K562 (cell line): ENCODE data around the gene MAGI1. TPM values are rescaled to one million over a fixed set of nuclear protein-coding genes. Genes with fewer than 3 reads are reported as not detected.

Experiments
- ATAC-seq: fragments of 200-7000 bp; cut with Tn5 transposase; 3 replicates; pipeline ENCODE4 v1.9.1; 2020; ENCODE audit warnings: moderate library complexity
- BruUV-seq: library from RNA; stranded (reverse); fragments of 400-500 nt; replicated peaks from 2 replicates; lab custom pipeline; 2021; lab: Mats Ljungman, UMichigan
- CTCF ChIA-PET: fragments of 300-600 bp; formaldehyde crosslinking; extraction: SDS; loops from one replicate; lab custom pipeline; 2021; ENCODE audit warnings: low intra/inter-chr PET ratio; lab: Yijun Ruan, JAX
- POLR2A ChIA-PET: fragments of 300-600, 350-650 bp; sonication (Branson Sonifier 250); formaldehyde crosslinking; extraction: SDS; loops from one replicate; lab custom pipeline; 2021; ENCODE audit warnings: antibody characterized with exemption, inconsistent platforms; lab: Yijun Ruan, JAX
- DNase-seq, 4 experiments: peaks; one replicate each; pipeline versions ENCODE4 v3.0.0 to v3.0.0-alpha.2; 2011 to 2018; ENCODE audit warnings: low spot score in 3 of 4, mixed read lengths in 3 of 4; ENCODE audit errors: extremely low read depth in 1 of 4
- FAIRE-seq: peaks from 2 replicates; lab custom pipeline; 2011; peaks lifted over from hg19 to GRCh38; lab: Jason Lieb, UNC
- H2AFZ ChIP-seq: 2 replicates; pipeline ENCODE4 v1.6.0; 2011; ENCODE audit warnings: low read depth, low read length, control low read depth, inconsistent platforms
- H3K27ac ChIP-seq: fragments of 200-600 bp; 3 replicates; pipeline ENCODE4 v1.8.0; 2011; ENCODE audit warnings: low read depth, mild to moderate bottlenecking, control low read depth, inconsistent platforms, low read length, moderate library complexity, mixed read lengths; ENCODE audit errors: extremely low read depth
- H3K27me3 ChIP-seq, 2 experiments: fragments of 300-600 bp in 1 of 2; 2 replicates in 1 of 2; 3 replicates in 1 of 2; pipeline versions ENCODE4 v1.6.0 to v1.8.0; 2011; ENCODE audit warnings: inconsistent platforms in 2 of 2, low read length in 2 of 2, mild to moderate bottlenecking in 1 of 2, mixed read lengths in 1 of 2, moderate library complexity in 1 of 2; ENCODE audit not compliant: control insufficient read depth in 2 of 2, insufficient read depth in 2 of 2
- H3K36me3 ChIP-seq: fragments of 300-600 bp; 3 replicates; pipeline ENCODE4 v1.8.0; 2011; ENCODE audit warnings: mild to moderate bottlenecking, low read length, inconsistent platforms; ENCODE audit not compliant: control insufficient read depth, insufficient read depth
- H3K4me1 ChIP-seq, 2 experiments: fragments of 200-600 bp in 1 of 2; replicated peaks in 1 of 2; 2 replicates in 1 of 2; 3 replicates in 1 of 2; pipeline versions ENCODE4 v1.5.1 to v1.8.0; 2011; ENCODE audit warnings: inconsistent platforms in 2 of 2, low read length in 2 of 2, mild to moderate bottlenecking in 1 of 2, mixed read lengths in 1 of 2, moderate library complexity in 1 of 2; ENCODE audit not compliant: control insufficient read depth in 2 of 2, insufficient read depth in 2 of 2
- H3K4me2 ChIP-seq: 2 replicates; pipeline ENCODE4 v1.6.1; 2011; ENCODE audit warnings: low read length, control low read depth, inconsistent platforms, mixed read lengths; ENCODE audit not compliant: insufficient read depth
- H3K4me3 ChIP-seq: fragments of 200-600 bp; sonication (generic), shearing (Covaris generic); 2 replicates; pipeline ENCODE4 v1.5.1; 2016; ENCODE audit warnings: control low read depth, inconsistent platforms
- H3K79me2 ChIP-seq: fragments of 200-600 bp; 3 replicates; pipeline ENCODE4 v1.8.0; 2011; ENCODE audit warnings: low read length, inconsistent platforms; ENCODE audit not compliant: control insufficient read depth, insufficient read depth
- H3K9ac ChIP-seq, 2 experiments: 2 replicates each; pipeline versions ENCODE4 v1.6.0 to v1.6.1; 2011; ENCODE audit warnings: low read depth in 2 of 2, low read length in 2 of 2, control low read depth in 1 of 2, inconsistent platforms in 1 of 2, mild to moderate bottlenecking in 1 of 2, mixed read lengths in 1 of 2; ENCODE audit not compliant: insufficient read depth in 1 of 2
- H3K9me1 ChIP-seq: one replicate; pipeline ENCODE4 v1.6.0; 2011; ENCODE audit warnings: inconsistent platforms, mild to moderate bottlenecking, low read length, moderate library complexity; ENCODE audit not compliant: control insufficient read depth, insufficient read depth
- H3K9me3 ChIP-seq: replicated peaks from 2 replicates; pipeline ENCODE4 v1.5.1; 2011; ENCODE audit warnings: low read depth, low read length, inconsistent platforms; ENCODE audit not compliant: control insufficient read depth, insufficient read depth
- H4K20me1 ChIP-seq: replicated peaks from 2 replicates; pipeline ENCODE4 v1.6.1; 2011; ENCODE audit warnings: low read length, inconsistent platforms, mixed read lengths; ENCODE audit not compliant: control insufficient read depth, insufficient read depth
- ASH1L ChIP-seq: fragments of 450-650 bp; IDR thresholded peaks from 2 replicates; pipeline ENCODE4 v1.6.1; 2018; ENCODE audit warnings: borderline replicate concordance, mild to moderate bottlenecking, low read depth; ENCODE audit not compliant: partially characterized antibody
- CBFB ChIP-seq: sonication (generic); formaldehyde crosslinking; IDR thresholded peaks from 2 replicates; pipeline ENCODE4 v1.4.0; 2020; ENCODE audit warnings: mild to moderate bottlenecking, missing genetic modification reagents
- ETV1 ChIP-seq: fragments of 450-650 bp; conservative IDR thresholded peaks from 2 replicates; pipeline ENCODE4 v1.6.1; 2016; ENCODE audit warnings: missing genetic modification characterization, control low read depth, low read depth, missing compliant biosample characterization
- MEIS2 ChIP-seq: fragments of 450-650 bp; IDR thresholded peaks from 2 replicates; pipeline ENCODE4 v1.6.1; 2014; ENCODE audit warnings: mild to moderate bottlenecking; ENCODE audit not compliant: partially characterized antibody
- PBX2 ChIP-seq, 2 experiments: IDR thresholded peaks in 1 of 2; conservative IDR thresholded peaks in 1 of 2; 2 replicates each; pipeline ENCODE4 v1.6.1; 2016; ENCODE audit warnings: low read depth in 2 of 2, mild to moderate bottlenecking in 1 of 2, missing compliant biosample characterization in 1 of 2, missing genetic modification characterization in 1 of 2, moderate library complexity in 1 of 2
- THRB ChIP-seq: fragments of 450-650 bp; formaldehyde crosslinking; conservative IDR thresholded peaks from 2 replicates; pipeline ENCODE4 v1.4.0; 2022; ENCODE audit warnings: mild to moderate bottlenecking, missing genetic modification characterization
- WGBS: fragments of 100-300 bp; shearing (Covaris generic); methylation state at CpG from one replicate; pipeline ENCODE4 v1.1.6; 2016; ENCODE audit warnings: low coverage, mixed read lengths; ENCODE audit not compliant: insufficient coverage; ENCODE audit errors: missing lambda C conversion rate; 5-methylcytosine and 5-hydroxymethylcytosine counted together
- in situ Hi-C: fragments of 300-500 bp; cut with MboI; formaldehyde crosslinking; loops from 4 replicates; pipeline ENCODE4 v1.15.0; 2018; ENCODE audit warnings: inconsistent platforms, mixed read lengths
- intact Hi-C: fragments of 100-400 bp; cut with micrococcal nuclease; formaldehyde crosslinking; loops from 2 replicates; pipeline ENCODE4 v1.14.2; 2022
- polyA plus RNA-seq, 8 experiments: library from polyadenylated mRNA; depleted of rRNA in 4 of 8; stranded (reverse) in 5 of 8; unstranded in 3 of 8; fragments of >200 nt; fragmentation: Nextera tagmentation in 2 of 8; fragmentation: Illumina TruSeq in 1 of 8; extraction: Ambion mirVana in 2 of 8; extraction: Trizol in 1 of 8; gene quantifications; 2 replicates each; pipeline versions ENCODE4 v1.2.1 to v1.2.3, GENCODE V29; 2011 to 2014; ENCODE audit warnings: inconsistent platforms in 1 of 8, missing spikeins in 1 of 8
- total RNA-seq, 7 experiments: library from RNA; depleted of rRNA in 6 of 7; stranded (reverse); fragments of >200 nt in 6 of 7; fragmentation: Illumina TruSeq in 2 of 7; extraction: Trizol in 2 of 7; gene quantifications; 2 replicates each; pipeline versions ENCODE4 v1.2.1 to v1.2.3, GENCODE V29; 2011 to 2021; ENCODE audit warnings: low replicate concordance in 1 of 7

MAGI1 gene
- total and polyA plus RNA-seq, 9 of the 15 experiments (the other 6 are each of a cell fraction or from before 2014, with no cell fraction given) = 7.8 to 59.4 (median 43.2) TPM

- ChIA-PET POLR2A (interaction anchor here (1.0 kb wide), 1 partner anchor 32 kb away, joined by 3 read pairs; no protein-coding TSS in a partner anchor), CTCF (no interaction called here)
- no peaks in the 10 kb centered on the region for H3K36me3 ChIP-seq
- TF ChIP-seq THRB (no peak), MEIS2 (peak; percentile 72), CBFB (CRISPR knock-in tag) (no peak), PBX2 (CRISPR knock-in tag; IDR thresholded peaks at IDR 0.05; ENCODE audit: low read depth) (no peak), PBX2 (tag; conservative IDR thresholded peaks at IDR 0.05; ENCODE audit: low read depth) (peak; percentile 21; the same call in 1 of the 2 replicates), ASH1L (no peak), ETV1 (tag) (0 out of 2 replicates have a peak, but pooled peaks have one; percentile 19)
- BruUV-seq = no TSS peak
- H4K20me1 ChIP-seq = no peaks in the 10 kb centered on the region
- ATAC-seq = no peak
- no peaks in the 10 kb centered on the region for H3K79me2 ChIP-seq
- no peak for DNase-seq
- no peak for FAIRE-seq
- in situ Hi-C loops (no loop called here), intact Hi-C loops (no loop called here)
- no peaks in the 10 kb centered on the region for H3K27me3 ChIP-seq
- WGBS = 29% methylated on average over 1 of the region's 1 CpG
- H3K27ac ChIP-seq = no peak overlapping the region
- H3K9me1 ChIP-seq = no peaks in the 10 kb centered on the region
- H3K9me3 ChIP-seq = no peaks in the 10 kb centered on the region; the same call in 1 of the 2 replicates
- no peak overlapping the region; the same call in 1 of the 2 replicates for H3K4me2 ChIP-seq
- H2AFZ ChIP-seq = no peak overlapping the region
- H3K4me3 ChIP-seq = no peak overlapping the region
- no peak overlapping the region for H3K9ac ChIP-seq
- H3K4me1 ChIP-seq = peaks cover 4 to 40% of the 10 kb centered on the region in 2 experiments; a peak in 3 of 5 replicates
These were observed 422.2 kb downstream of the MAGI1 start for GRCh38 chr3:65616563-65616962.
